Measurements from ENCODE around the gene NR3C1.

GRCh38 chr5:143413958-143414669 is 10.6 kb upstream of the NR3C1 start:
- TF ChIP-seq POLR2A (IDR thresholded peaks at IDR 0.05; ENCODE audit: low read depth, low read length) (no peak), POLR2AphosphoS5 (IDR thresholded peaks at IDR 0.05; ENCODE audit: low read depth, low read length) (no peak)

Measured in GM12891 (cell line).